Stimulated activated CD4-positive, alpha-beta T cell treated with anti-CD3 and anti-CD28 coated beads, Interleukin-15, amount 100 ng/mL, for 24 hours (primary cell): ENCODE results near the gene PCBP4.
"Not testable (repeated sequence)": the region's sequence is repeated elsewhere in the genome, so short reads cannot be mapped to it uniquely, and the experiment has no call there.

Experiments used
- DNase-seq: peaks from one replicate; pipeline ENCODE4 v3.0.0-alpha.2; 2020

PCBP4 gene

DNA sequence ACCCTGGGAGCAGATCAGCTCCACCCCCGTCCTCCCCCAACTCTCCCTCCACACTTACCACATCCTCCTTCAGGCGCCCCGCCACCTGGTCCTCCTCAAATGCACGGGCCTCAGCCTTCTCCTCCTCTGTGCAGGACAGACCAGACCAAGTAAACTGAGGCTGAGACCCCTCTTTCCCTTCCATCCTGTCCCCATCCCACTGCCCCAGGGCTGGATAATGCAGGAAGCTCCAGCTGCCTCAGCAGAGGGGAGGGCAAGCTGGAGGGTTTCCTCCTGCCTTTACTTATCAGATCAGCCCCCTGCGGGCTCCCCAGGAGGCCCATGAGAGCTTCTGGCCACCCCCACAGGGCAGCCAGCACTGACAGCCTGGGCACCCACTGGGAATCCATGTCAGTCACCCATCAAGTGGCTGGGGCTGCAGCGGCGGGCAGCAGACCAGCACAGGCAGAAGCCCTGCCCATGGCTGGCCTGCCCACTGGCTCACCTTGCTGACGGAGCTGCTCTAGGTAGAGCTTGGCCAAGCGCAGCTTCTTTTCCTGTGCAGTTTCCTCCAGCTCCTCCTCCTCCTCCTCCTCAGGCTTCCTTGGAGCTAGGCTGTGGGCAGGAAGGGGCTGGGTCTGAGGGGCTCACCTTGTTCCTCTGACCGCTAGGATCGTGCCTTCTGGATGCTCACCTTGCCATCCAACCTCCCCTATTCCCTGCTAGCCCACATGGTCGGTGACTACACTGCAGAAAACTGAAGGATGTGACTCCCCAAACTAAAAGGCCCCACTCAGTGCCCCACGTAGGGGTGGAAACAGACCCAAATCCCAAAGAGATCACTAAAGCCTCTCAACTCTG, 29.4 kb downstream of the PCBP4 start:
- DNase-seq, result no peak

DNA sequence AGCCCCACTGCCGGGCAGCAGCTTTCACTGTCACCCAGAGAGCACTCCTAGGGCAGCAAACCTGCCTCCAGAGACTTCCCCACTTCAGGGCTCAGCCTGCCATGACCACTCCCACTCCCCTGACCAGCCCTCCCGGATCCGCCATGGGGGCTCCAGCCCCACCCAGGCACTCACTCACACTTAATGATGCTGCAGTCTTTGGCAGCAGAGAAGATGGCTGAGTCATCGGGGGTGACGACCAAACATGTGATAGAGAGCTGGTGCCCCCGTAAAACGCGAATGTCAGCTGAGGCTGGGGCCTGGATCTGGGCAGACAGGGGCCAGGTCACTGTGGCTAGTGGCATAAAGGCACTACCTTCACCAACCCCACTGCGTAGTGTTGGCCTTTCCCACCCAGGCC, 30.2 kb downstream of the PCBP4 start:
- no peak for DNase-seq

DNA sequence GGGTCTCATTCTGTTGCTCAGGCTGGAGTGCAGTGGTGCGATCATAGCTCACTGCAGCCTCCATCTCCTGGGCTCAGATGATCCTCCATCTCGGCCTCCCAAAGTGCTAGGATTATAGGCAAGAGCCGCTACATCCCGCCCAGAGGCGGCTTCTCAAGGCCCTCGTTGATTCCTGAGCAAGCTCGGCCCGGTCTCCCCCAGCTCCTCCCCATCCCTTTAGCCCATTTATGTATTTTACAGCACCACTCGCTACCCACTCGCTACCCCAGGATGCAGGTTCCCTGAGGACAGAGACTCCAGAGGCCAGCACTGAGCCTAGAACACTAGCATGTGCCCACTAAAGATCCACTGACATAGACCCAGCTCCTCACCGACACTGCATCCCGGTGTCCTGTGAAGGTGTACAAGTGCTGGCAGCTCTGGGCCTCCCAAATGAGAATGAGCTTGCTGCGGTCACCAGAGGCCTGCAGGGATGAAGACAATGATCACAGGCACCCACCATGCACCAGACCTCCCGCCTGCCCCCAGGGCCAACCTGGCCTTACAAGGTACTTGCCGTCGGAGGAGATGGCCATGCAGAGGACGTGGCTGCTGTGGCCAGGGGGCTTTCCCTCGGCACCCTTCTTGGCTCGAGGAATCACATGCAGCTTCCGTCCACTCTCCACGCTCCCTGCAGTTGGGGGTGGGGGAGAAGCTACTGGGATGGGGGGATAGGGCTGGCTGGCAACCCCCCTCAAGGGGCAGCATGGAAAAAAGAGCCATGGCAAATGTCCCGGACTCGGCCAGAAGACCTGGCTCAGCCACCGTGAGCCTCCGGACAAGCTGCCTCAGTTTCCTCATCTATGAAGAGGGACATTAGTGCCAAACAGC, 31.1 kb downstream of the PCBP4 start:
- DNase-seq, result no peak

DNA sequence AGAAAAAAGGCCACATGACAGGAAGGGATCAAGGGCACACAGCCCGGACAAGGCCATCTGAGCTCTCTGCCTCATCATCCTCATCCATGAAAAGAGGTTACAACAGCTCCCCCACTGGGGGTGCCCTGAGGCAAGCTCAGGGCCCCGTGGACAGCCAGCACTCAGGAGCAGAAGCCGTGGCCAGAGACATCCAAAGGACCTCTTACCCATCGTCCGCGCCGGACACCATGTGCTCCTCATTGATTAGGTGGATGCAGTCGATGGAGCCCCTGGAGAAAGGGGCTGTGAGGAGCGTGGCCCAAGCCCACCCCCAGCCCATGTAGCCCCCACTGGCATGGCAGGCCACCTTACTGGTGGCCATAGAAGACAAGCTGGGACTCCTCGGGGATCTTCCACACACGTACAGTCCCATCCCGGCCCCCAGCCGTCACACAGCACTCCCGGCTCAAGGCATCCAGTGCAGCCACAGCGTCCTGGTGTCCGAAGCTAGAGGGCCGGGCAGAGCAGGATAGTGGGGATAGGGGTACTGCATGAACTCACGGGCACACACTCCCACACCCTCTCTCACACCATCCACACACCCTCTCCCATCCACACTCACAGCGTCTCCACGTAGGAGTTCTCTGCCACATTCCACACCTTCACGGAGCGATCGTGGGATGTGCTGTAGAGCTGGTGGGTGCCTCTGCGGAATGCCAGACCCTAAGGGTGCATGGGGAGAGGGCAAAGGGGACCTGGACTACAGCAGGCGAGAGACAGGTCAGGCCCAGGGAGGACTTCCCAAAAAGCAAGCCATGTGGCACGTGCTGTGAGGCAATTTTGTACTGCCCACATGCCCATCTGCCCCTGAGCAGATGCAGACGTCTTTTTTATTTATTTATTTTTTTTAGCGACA, 32.0 kb downstream of the PCBP4 start:
- no peak for DNase-seq

DNA sequence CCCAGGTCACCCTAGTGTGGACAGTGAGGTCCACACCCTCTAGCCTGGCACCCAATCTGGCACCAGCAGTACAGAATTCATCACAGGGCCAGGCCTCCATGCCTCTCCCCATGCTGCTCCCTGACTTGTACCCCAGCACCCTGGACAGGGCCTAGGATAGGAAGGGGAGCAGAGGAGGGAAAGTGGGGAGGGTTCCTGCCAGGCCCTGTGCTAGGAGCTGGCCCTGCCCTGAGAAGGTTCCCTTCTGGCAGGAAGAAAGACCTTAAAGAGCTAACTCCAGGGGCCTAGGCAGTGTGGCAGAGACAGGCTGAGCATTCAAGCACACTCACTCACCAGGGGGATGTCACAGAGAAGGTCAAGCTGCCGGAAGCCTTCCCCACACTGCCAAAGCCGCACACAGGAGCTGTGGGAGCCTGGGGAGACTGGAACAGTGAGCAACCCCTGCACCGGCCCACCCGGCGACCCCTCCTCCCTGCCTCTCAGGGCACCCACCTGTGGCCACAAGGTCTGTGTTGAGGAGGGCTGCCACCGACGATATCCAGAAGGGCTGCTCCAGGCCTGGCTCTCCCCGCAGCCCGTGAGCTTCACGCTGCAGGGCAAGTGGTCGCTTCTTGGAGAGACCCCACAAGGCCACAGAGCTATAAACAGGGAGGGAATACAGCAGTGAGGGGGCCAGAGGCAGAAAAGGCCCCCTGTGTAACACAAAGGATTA, 33.0 kb downstream of the PCBP4 start:
- no peak for DNase-seq

DNA sequence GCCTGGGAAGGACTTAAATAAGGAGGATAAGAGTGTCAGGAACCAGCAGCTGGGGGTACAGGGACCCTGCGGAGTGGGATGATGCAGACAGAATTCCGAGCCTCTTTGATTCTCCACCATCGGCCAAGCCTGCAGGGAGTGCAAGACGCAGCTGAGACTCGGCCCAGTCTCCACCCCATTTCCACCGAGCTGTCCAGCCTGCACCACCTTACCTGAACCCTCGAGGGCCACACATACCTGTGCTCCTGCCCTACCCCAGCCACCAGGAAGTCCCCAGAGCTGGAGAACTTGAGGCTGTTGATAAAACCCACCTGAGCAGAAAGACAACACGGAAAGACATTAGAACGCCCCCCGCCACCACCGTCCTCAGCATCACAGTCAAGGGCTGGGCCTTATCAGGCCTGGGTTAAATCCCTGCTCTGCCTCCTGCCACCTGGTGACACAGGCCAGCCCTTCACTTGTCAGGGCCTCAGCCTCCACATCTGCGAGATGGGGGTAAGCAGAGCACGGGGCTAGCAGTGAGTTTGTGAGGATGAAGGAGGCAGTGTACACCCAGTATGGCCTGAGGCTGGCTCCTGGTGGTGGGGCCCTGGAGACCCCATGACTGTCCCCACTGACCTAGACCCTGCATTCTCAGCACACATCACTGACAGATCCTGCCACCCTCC, 33.6 kb downstream of the PCBP4 start:
- no peak for DNase-seq

DNA sequence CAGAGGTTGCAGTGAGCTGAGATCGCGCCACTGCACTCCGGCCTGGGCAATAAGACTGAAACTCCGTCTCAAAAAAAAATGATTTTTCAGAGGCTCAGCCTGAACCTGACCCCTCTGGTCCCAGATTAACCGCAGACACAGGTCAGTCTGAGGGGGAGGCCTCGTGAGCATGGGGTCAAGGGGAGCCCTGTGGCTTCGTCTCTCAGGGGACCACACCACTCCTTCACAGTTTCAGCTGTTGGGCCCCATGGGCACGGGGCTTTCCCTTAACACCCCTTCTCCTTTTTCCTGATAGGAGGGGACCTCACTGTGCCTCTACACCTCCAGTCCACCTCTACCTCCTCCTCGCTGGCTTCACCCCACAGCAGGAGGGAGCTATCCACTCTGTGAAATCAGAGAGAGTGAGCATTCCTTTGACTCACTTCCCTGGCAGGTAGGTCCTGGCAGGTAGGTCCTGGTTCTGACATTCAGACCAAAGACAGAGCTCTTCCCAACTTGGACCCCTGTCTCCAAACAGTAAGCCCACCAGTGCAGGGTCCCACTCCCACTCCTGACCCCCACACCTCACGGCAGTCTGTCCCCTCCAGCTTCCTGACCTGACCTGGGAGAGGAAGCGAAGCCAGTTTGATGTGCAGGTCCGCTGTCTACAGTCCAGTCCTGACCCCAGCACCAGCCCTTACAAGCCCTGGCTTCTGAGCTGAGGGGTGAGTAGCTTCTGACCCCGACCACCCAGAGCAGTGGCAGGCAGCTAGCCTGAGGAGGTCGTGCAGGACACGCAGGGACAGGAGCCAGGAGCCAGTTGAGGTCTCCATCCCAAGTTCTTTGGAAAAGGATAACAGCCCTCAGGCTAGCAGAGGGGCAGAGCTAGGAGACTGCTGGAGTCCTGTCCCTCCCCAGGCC, 34.5 kb downstream of the PCBP4 start:
- DNase-seq, result no peak

DNA sequence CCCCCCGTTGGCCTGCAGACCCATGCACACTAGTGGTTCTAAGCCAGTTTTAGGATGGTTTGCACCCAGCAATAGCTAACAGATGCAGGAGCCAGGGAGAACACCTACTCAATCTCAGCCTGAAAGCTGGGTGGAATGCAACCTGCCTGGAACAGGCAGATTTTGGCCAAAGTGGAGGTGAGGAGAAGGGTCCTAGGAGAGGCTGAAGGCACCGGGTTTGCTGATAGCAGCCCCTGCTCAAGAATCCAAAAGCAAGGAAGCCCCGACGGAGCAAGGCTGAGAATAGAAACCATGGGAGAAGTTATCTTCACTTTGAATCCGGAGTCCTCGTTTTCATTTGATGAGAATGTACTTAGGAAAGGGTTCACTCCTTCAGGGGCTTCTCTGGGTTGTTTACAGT, 35.5 kb downstream of the PCBP4 start:
- DNase-seq, result no peak

DNA sequence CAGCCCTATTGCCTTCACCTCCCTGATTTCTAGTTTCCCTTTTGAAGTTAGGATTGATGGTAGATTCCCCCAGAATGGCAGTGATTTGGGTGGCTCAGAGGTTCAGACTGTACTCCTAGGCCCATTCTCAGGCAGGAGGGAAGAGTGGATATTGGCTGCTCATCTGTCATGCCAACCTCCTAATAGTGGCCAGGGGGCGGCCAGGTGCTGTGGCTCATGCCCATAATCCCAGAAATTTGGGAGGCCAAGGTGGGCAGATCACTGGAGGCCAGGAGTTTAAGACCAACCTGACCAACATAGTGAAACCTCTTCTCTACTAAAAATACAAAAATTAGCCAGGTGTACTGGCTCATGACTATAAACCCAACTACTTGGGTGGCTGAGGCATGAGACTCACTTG, 36.8 kb downstream of the PCBP4 start:
- no peak for DNase-seq

DNA sequence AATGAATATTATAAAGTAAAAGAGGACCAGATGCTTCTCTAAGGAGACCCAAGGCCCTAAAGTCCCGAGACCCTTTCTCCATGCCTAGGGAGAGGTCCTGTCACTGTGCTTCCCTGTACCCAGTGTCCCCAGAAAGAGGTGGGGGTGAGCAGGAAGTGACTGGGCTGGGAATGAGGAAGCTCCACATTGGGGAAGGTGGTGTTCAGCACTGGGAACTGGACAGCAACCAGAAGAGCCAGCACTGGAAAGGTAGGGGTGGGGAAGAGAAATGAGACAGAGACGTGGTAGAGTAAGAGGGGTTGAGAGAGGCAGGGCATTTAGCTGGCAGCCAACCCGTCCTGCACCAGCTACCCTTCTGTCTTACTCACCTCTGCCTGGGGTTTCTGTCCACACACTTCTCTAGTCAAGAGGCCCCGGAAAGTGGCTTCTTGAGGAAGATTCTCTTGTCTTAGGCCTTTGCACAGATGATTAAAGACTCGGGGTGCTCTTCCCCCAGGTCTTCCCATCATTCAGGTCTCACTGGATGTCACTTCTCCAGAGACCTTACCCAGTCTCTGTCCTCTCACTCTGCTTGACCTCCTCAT, 37.7 kb downstream of the PCBP4 start:
- no peak for DNase-seq

DNA sequence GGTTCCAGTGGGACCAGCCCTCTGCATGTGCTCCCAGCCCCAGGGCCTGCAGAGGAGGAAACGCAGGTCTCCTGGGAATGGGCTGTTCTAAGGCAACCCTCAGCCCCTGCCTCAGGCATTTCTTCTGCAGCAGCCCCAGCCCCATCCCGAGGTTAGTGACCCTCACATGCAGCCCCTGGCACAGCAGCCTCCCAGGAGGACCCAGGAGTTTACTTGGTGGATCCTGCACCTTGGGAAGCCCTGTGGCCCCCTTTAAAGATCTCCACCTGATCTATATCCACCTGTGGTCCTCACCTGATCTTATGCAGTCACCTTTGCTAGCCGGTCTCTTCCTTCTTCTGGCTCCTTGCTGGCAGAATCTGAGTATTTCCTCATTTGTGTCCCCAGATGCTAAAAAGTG, 38.3 kb downstream of the PCBP4 start:
- DNase-seq, result not testable (repeated sequence)

DNA sequence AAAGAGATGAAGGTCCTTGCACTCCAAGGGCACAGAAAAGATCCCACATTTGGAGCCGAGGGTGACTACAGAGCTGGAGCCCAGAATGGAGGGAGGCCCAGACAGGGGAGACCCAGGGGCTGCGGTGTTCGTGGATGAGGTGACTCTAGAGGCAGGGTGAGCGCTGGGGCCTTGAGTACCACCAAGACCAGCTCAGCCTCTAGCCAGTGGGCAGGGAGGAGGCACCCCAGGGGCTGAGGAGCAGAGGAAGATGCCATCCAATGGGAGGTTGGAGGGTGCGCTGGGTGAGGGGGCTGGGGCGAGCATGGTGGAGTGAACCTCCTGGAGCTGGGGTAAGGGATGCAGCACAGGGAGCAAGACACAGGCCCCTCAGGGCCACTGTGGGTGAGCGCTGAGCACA, 38.8 kb downstream of the PCBP4 start:
- no peak for DNase-seq

DNA sequence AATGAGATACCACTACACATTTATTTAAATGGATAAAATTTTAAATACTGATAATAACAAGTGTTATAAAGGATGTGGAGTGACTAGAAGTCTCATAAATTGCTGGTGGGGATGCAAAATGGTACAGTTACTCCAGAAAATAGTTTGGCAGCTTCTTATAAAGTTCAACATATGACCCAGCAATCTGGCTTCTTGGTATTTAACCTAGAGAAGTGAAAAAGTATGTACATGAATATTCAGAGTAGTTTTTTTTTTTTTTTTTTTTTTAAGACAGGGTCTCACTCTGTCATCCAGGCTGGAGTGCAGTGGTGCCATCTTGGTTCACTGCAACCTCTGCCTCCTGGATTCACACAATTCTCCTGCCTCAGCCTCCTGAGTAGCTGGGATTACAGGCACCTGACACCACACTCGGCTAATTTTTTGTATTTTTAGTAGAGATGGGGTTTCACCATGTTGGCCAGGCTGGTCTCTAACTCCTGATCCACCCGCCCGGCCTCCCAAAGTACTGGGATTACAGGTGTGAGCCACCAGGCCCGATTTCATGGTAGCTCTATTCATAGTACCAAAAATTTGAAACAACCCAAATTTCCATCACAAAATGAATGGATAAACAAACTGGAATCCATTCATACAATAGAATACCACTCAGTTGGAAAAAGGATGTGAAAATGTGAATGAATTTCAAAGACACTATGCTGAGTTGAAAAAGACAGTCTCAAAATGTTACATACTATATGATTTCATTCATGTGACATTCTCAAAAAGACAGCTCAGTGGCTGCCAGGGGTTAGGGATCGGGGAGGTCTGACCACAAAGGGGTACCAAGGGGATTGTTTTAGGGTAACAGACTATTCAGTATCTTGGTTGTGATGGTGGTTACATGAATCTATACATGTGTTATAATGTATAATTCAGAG, 39.9 kb downstream of the PCBP4 start:
- no peak for DNase-seq

DNA sequence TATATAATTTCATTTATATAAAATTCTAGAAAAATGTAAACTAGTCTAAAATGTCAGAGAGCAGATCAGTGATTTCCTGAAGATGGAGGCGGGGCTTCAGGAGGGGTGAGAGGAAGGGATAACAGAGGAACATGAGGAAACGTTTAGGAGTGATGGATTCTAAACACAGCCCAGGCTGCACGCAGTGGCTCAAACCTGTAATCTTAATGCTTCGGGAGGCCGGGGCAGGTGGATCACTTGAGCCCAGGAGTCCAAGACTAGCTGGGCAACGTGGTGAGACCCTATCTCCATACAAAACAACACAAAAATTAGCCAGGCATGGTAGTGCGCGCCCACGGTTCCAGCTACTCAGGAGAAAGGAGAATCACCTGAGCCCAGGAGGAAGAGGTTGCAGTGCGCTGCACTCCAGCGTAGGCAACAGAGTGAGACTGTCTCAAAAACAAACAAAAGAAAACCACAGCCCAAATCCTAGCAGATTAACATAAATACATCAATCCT, 46.1 kb downstream of the PCBP4 start:
- no peak for DNase-seq

DNA sequence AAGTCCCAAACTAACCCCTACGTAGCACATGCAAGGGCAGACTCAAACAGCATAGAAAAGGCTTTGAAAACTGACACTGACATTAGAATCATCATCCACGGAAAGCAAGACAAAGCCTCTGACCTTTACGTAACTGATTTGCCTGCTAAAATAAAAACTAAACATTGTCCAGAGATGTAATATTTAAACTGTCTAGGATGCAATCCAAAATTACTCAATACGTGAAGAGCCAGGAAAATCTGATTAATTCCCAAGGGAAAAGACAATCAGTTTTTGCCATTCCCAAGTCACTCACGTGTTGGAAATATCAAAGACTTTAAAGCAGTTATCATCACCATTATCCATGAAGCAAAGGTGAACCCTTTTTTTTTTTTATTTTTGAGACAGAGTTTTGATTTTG, 50.8 kb downstream of the PCBP4 start:
- no peak for DNase-seq

DNA sequence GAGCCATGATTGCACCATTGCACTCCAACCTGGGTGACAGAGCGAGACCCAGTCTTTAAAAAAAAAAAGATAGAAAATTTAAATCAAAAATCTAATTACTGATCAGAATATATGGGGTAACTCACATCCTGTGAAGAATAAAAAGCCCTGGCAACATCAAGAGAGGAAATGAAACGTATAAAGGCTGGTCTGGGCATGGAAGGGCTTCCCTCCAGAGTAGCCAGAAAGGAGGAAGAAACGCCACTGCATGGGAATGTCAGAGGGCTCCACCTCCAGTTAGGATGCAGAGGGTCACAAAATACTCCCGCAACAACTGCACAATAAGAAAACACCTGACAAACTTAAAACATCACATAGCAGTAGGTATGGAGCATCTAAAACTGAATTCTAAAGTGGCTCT, 59.2 kb downstream of the PCBP4 start:
- no peak for DNase-seq
